Brain microvascular endothelial cell (primary cell): ENCODE data around the gene NEK2.
A peak's percentile ranks its signal among the peaks of the same experiment; 100 is the strongest.

ENCODE experiments used
- DNase-seq: peaks from one replicate; pipeline ENCODE4 v3.0.0-alpha.2; 2020
- H3K27ac ChIP-seq: fragments of 250-450 bp; sonication (Bioruptor Pico); 2 replicates; pipeline ENCODE4 v1.5.1; 2020; ENCODE audit warnings: mild to moderate bottlenecking, moderate library complexity
- H3K27me3 ChIP-seq: fragments of 250-450 bp; sonication (Bioruptor Pico); replicated peaks from 2 replicates; pipeline ENCODE4 v1.5.1; 2020; ENCODE audit warnings: mild to moderate bottlenecking
- H3K36me3 ChIP-seq: fragments of 250-450 bp; sonication (Bioruptor Pico); replicated peaks from 2 replicates; pipeline ENCODE4 v1.5.1; 2020; ENCODE audit warnings: mild to moderate bottlenecking
- H3K4me3 ChIP-seq: 2 replicates; pipeline ENCODE4 v1.5.1; 2011; ENCODE audit warnings: low read depth, mild to moderate bottlenecking, control low read depth, low read length, moderate library complexity
- CTCF ChIP-seq: IDR thresholded peaks from 2 replicates; pipeline ENCODE4 v1.5.1; 2011; ENCODE audit warnings: low read depth, mild to moderate bottlenecking, moderate library complexity, low read length, control low read depth, inconsistent platforms; ENCODE audit errors: missing control alignments
- in situ Hi-C: cut with HindIII; loops from 2 replicates; pipeline ENCODE4 v1.10.0; 2017; ENCODE audit warnings: low sequenced_read_pairs, low pct_ligation_motif_present

NEK2 gene

GRCh38 chr1:211677659-211678058 is 2.2 kb upstream of the NEK2 start:
- Histone ChIP-seq H3K36me3 (no peaks in the 10 kb centered on the region), H3K27ac (no peak overlapping the region), H3K27me3 (no peaks in the 10 kb centered on the region), H3K4me3 (no peak overlapping the region)
- in situ Hi-C loops = no loop called here
- TF ChIP-seq CTCF = no peak
- DNase-seq = no peak

- Histone ChIP-seq H3K27ac (no peak overlapping the region), H3K27me3 (no peaks in the 10 kb centered on the region), H3K4me3 (no peak overlapping the region), H3K36me3 (no peaks in the 10 kb centered on the region)
- in situ Hi-C loops = no loop called here
- TF ChIP-seq CTCF = no peak
- no peak for DNase-seq
Observed at GRCh38 chr1:211676761-211677160, 1.3 kb upstream of the NEK2 start.

GRCh38 chr1:211676106-211676583 is 724 bp upstream of the NEK2 start:
- Histone ChIP-seq H3K36me3 (no peaks in the 10 kb centered on the region), H3K27ac (no peak overlapping the region), H3K27me3 (no peaks in the 10 kb centered on the region), H3K4me3 (peak overlapping the region; percentile 82)
- DNase-seq = no peak
- in situ Hi-C loops = no loop called here
- TF ChIP-seq CTCF = no peak

GRCh38 chr1:211667065-211667617 is 8.3 kb downstream of the NEK2 start:
- Histone ChIP-seq H3K4me3 (no peak overlapping the region), H3K36me3 (no peaks in the 10 kb centered on the region), H3K27ac (no peak overlapping the region), H3K27me3 (no peaks in the 10 kb centered on the region)
- in situ Hi-C loops = no loop called here
- TF ChIP-seq CTCF = no peak
- DNase-seq = no peak

DNA sequence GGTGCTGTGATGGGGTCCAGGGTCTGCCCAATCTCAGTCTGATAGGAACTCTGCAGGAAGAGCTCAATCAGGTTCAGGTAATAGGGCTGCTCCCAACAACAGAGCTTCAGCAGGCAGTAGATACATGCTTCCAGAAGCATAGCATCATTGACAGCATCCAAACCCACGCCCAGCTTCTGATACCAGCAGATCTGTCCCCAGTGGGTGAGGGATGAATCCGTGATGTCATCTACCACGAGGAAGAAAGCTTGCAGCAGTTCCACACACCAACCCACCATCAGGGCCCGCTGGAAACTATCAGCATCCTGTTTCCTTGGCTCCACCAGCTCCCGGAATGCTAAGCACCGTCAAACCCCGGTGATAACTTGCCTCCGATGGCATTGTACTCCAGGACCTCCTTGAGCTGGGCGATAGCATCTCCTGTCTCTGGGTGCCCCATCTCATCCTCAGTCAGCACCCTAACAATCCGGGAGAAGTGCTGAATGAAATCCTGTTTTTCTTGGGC is 14.7 kb downstream of the NEK2 start:
- no peak for TF ChIP-seq CTCF
- Histone ChIP-seq H3K4me3 (no peak overlapping the region), H3K27me3 (no peaks in the 10 kb centered on the region), H3K27ac (no peak overlapping the region), H3K36me3 (no peaks in the 10 kb centered on the region)
- DNase-seq = no peak
- in situ Hi-C loops = no loop called here

GRCh38 chr1:211656728-211657127 is 18.7 kb downstream of the NEK2 start:
- no peaks in the 10 kb centered on the region for H3K36me3 ChIP-seq
- H3K27ac ChIP-seq = no peak overlapping the region
- no peak for DNase-seq
- no peaks in the 10 kb centered on the region for H3K27me3 ChIP-seq
- in situ Hi-C loops = no loop called here
- TF ChIP-seq CTCF = no peak
- no peak overlapping the region for H3K4me3 ChIP-seq
